H9 (cell line): Measurements from ENCODE around the gene OGFR. TPM values are rescaled to one million over a fixed set of nuclear protein-coding genes. Genes with fewer than 3 reads are reported as not detected.

Experiments
- DNase-seq: peaks from one replicate; pipeline ENCODE4 v3.0.0-alpha.2; 2017
- H2AFZ ChIP-seq: one replicate; pipeline ENCODE4 v1.6.1; 2013; ENCODE audit warnings: mild to moderate bottlenecking, low read length, control low read depth, moderate library complexity
- H2AK5ac ChIP-seq: 2 replicates; pipeline ENCODE4 v1.6.1; 2013; ENCODE audit warnings: low read length, control low read depth, mixed read lengths; ENCODE audit not compliant: insufficient read length
- H2BK120ac ChIP-seq: one replicate; pipeline ENCODE4 v1.6.1; 2013; ENCODE audit warnings: low read depth, mild to moderate bottlenecking, low read length, control low read depth, inconsistent platforms; ENCODE audit not compliant: poor library complexity, severe bottlenecking
- H2BK12ac ChIP-seq: 2 replicates; pipeline ENCODE4 v1.6.1; 2013; ENCODE audit warnings: low read length, control low read depth, mixed read lengths, low read depth; ENCODE audit not compliant: insufficient read length
- H2BK15ac ChIP-seq: 2 replicates; pipeline ENCODE4 v1.6.1; 2013; ENCODE audit warnings: low read depth, low read length, control low read depth
- H2BK20ac ChIP-seq: one replicate; pipeline ENCODE4 v1.6.1; 2013; ENCODE audit warnings: low read depth, mild to moderate bottlenecking, low read length, control low read depth, inconsistent platforms; ENCODE audit not compliant: poor library complexity, severe bottlenecking
- H2BK5ac ChIP-seq: 2 replicates; pipeline ENCODE4 v1.6.1; 2013; ENCODE audit warnings: low read length, control low read depth, mixed read lengths; ENCODE audit not compliant: insufficient read length
- H3K14ac ChIP-seq: 2 replicates; pipeline ENCODE4 v1.6.1; 2013; ENCODE audit warnings: low read length, control low read depth; ENCODE audit not compliant: insufficient read depth
- H3K18ac ChIP-seq: 2 replicates; pipeline ENCODE4 v1.6.1; 2013; ENCODE audit warnings: low read depth, mild to moderate bottlenecking, mixed read lengths, low read length, control low read depth; ENCODE audit not compliant: insufficient read length
- H3K23ac ChIP-seq: 2 replicates; pipeline ENCODE4 v1.6.1; 2013; ENCODE audit warnings: low read length, control low read depth, mixed read lengths, low read depth; ENCODE audit not compliant: insufficient read length
- H3K23me2 ChIP-seq: 2 replicates; pipeline ENCODE4 v1.6.1; 2013; ENCODE audit warnings: low read depth, mild to moderate bottlenecking, mixed read lengths, low read length, control low read depth; ENCODE audit not compliant: insufficient read length, poor library complexity, severe bottlenecking
- H3K27ac ChIP-seq: 2 replicates; pipeline ENCODE4 v1.5.1; 2013; ENCODE audit warnings: low read length, control low read depth, mixed read lengths, low read depth; ENCODE audit not compliant: insufficient read length
- H3K27me3 ChIP-seq: 2 replicates; pipeline ENCODE4 v1.6.1; 2013; ENCODE audit warnings: low read length, control low read depth, inconsistent platforms; ENCODE audit not compliant: insufficient read depth
- H3K4ac ChIP-seq: 2 replicates; pipeline ENCODE4 v1.6.1; 2013; ENCODE audit warnings: low read depth, mild to moderate bottlenecking, control low read depth, inconsistent platforms, low read length, moderate library complexity
- H3K4me1 ChIP-seq: 2 replicates; pipeline ENCODE4 v1.6.1; 2013; ENCODE audit warnings: low read length, control low read depth, inconsistent platforms; ENCODE audit not compliant: insufficient read depth
- H3K4me2 ChIP-seq: 2 replicates; pipeline ENCODE4 v1.6.1; 2013; ENCODE audit warnings: low read length, control low read depth, mixed read lengths; ENCODE audit not compliant: insufficient read length, insufficient read depth
- H3K56ac ChIP-seq: 2 replicates; pipeline ENCODE4 v1.6.1; 2013; ENCODE audit warnings: low read depth, mild to moderate bottlenecking, mixed read lengths, low read length, control low read depth; ENCODE audit not compliant: insufficient read length
- H3K79me1 ChIP-seq: 2 replicates; pipeline ENCODE4 v1.6.1; 2013; ENCODE audit warnings: low read depth, mild to moderate bottlenecking, moderate library complexity, low read length, control low read depth, inconsistent platforms; ENCODE audit not compliant: insufficient read depth, poor library complexity, severe bottlenecking
- H3K79me2 ChIP-seq: 2 replicates; pipeline ENCODE4 v1.6.1; 2013; ENCODE audit warnings: low read length, control low read depth, inconsistent platforms; ENCODE audit not compliant: insufficient read depth
- H3K9ac ChIP-seq: 2 replicates; pipeline ENCODE4 v1.6.1; 2013; ENCODE audit warnings: low read length, control low read depth, mixed read lengths; ENCODE audit not compliant: insufficient read length; ENCODE audit errors: extremely low read depth
- H3K9me3 ChIP-seq: one replicate; pipeline ENCODE4 v1.6.1; 2013; ENCODE audit warnings: low read depth, low read length, inconsistent platforms; ENCODE audit not compliant: control insufficient read depth
- H3T11ph ChIP-seq: one replicate; pipeline ENCODE4 v1.6.1; 2013; ENCODE audit warnings: mild to moderate bottlenecking, low read length, control low read depth, inconsistent platforms
- H4K20me1 ChIP-seq: one replicate; pipeline ENCODE4 v1.6.1; 2013; ENCODE audit not compliant: control insufficient read depth, insufficient read length, insufficient read depth
- H4K5ac ChIP-seq: 2 replicates; pipeline ENCODE4 v1.6.1; 2013; ENCODE audit warnings: low read depth, mild to moderate bottlenecking, mixed read lengths, low read length, control low read depth; ENCODE audit not compliant: insufficient read length
- H4K8ac ChIP-seq: replicated peaks from 2 replicates; pipeline ENCODE4 v1.6.1; 2013; ENCODE audit warnings: low read length, control low read depth, mixed read lengths, low read depth; ENCODE audit not compliant: insufficient read length
- H4K91ac ChIP-seq: 2 replicates; pipeline ENCODE4 v1.6.1; 2013; ENCODE audit warnings: low read depth, mild to moderate bottlenecking, moderate library complexity, mixed read lengths, low read length, control low read depth; ENCODE audit not compliant: insufficient read length
- H3K27ac Mint-ChIP-seq, 3 experiments: 2 replicates in 2 of 3; 3 replicates in 1 of 3; pipeline ENCODE4 v1.8.0; 2020 to 2021; ENCODE audit warnings: mixed read lengths in 3 of 3, mild to moderate bottlenecking in 1 of 3, moderate library complexity in 1 of 3
- H3K27me3 Mint-ChIP-seq: 2 replicates; pipeline ENCODE4 v1.8.0; 2021; ENCODE audit warnings: low read depth, mild to moderate bottlenecking, moderate library complexity, mixed read lengths
- H3K36me3 Mint-ChIP-seq, 3 experiments: 2 replicates in 2 of 3; 3 replicates in 1 of 3; pipeline ENCODE4 v1.8.0; 2020 to 2021; ENCODE audit warnings: low read depth in 3 of 3, mixed read lengths in 3 of 3; ENCODE audit not compliant: insufficient read depth in 1 of 3
- H3K4me1 Mint-ChIP-seq, 2 experiments: 2 replicates each; pipeline ENCODE4 v1.8.0; 2020; ENCODE audit warnings: mixed read lengths in 2 of 2
- H3K4me3 Mint-ChIP-seq, 2 experiments: 2 replicates in 1 of 2; 3 replicates in 1 of 2; pipeline ENCODE4 v1.8.0; 2020 to 2021; ENCODE audit warnings: mild to moderate bottlenecking in 2 of 2, mixed read lengths in 2 of 2, moderate library complexity in 1 of 2
- H3K9me3 Mint-ChIP-seq, 2 experiments: 2 replicates in 1 of 2; 3 replicates in 1 of 2; pipeline ENCODE4 v1.8.0; 2020; ENCODE audit warnings: mild to moderate bottlenecking in 2 of 2, mixed read lengths in 2 of 2, moderate library complexity in 1 of 2
- CTCF ChIP-seq: fragments of 200-600 bp; sonication (generic); conservative IDR thresholded peaks from 3 replicates; pipeline ENCODE4 v1.8.0; 2021; ENCODE audit warnings: antibody characterized with exemption, mild to moderate bottlenecking
- WGBS: extraction: QIAGEN DNeasy Blood & Tissue Kit; methylation state at CpG from one replicate; pipeline ENCODE4 v1.1.7; 2013; ENCODE audit warnings: missing lambda C conversion rate, low lambda C conversion rate, mixed read lengths; ENCODE audit not compliant: insufficient read length; ENCODE audit errors: extremely low coverage; 5-methylcytosine and 5-hydroxymethylcytosine counted together
- total RNA-seq: library from RNA; stranded (reverse); gene quantifications from 2 replicates; pipeline ENCODE4 v1.2.1, GENCODE V29; 2021

OGFR gene
- total RNA-seq, 1 experiment from 2014 or later: 33.1 TPM

GRCh38 chr20:62807444-62808210, 3.0 kb downstream of the OGFR start:
- Histone ChIP-seq H2BK5ac (no peak overlapping the region), H4K20me1 (no peaks in the 10 kb centered on the region), H4K91ac (no peak overlapping the region), H3K9me3 (no peaks in the 10 kb centered on the region), H3K14ac (no peak overlapping the region), H3K18ac (no peak overlapping the region), H2AK5ac (no peak overlapping the region), H2BK20ac (no peak overlapping the region), H3T11ph (no peak overlapping the region), H3K23me2 (no peaks in the 10 kb centered on the region), H3K27me3 (no peaks in the 10 kb centered on the region), H3K4me2 (no peak overlapping the region), H3K4me1 (no peaks in the 10 kb centered on the region; the same call in 1 of the 2 replicates), H3K4ac (no peak overlapping the region), H2BK12ac (no peak overlapping the region), H3K9ac (no peak overlapping the region), H3K27ac (no peak overlapping the region), H2AFZ (no peak overlapping the region), H2BK120ac (no peak overlapping the region), H2BK15ac (no peak overlapping the region), H3K56ac (no peak overlapping the region), H3K79me2 (no peaks in the 10 kb centered on the region), H3K23ac (no peak overlapping the region), H4K5ac (no peak overlapping the region), H3K79me1 (no peaks in the 10 kb centered on the region), H4K8ac (no peak overlapping the region)
- peaks cover 17% of the 10 kb centered on the region for H3K27me3 Mint-ChIP-seq
- H3K4me3 Mint-ChIP-seq: no peak overlapping the region; a peak in 1 of 5 replicates
- no CpG with 5 or more reads among the region's 23 CpGs for WGBS
- H3K4me1 Mint-ChIP-seq: peaks cover 10 to 16% of the 10 kb centered on the region in 2 experiments
- no peaks in the 10 kb centered on the region for H3K9me3 Mint-ChIP-seq
- no peak overlapping the region for H3K27ac Mint-ChIP-seq
- DNase-seq: no peak
- TF ChIP-seq CTCF: no peak
- peaks cover 4 to 27% (median 26%) of the 10 kb centered on the region in 3 experiments for H3K36me3 Mint-ChIP-seq
